ENCODE results near the gene FAM47E. TPM values are rescaled to one million over a fixed set of nuclear protein-coding genes. Genes with fewer than 3 reads are reported as not detected.

FAM47E gene
- total and polyA plus RNA-seq, 9 of the 15 experiments (the other 6 are each of a cell fraction or from before 2014, with no cell fraction given): 3.7 to 15.6 (median 6.4) TPM

GRCh38 chr4:76301068-76301774 lies 49.7 kb downstream of the FAM47E start (continued):
- TF ChIP-seq ATF3 (IDR thresholded peaks at IDR 0.05) (peak; percentile 96), ATF3 (CRISPR knock-in tag; conservative IDR thresholded peaks at IDR 0.05) (peak; percentile 86; the same call in 1 of the 2 replicates), ESRRB (CRISPR knock-in tag; IDR thresholded peaks at IDR 0.05; ENCODE audit: borderline replicate concordance) (no peak), CREB1 (IDR thresholded peaks at IDR 0.05) (peak; percentile 33; the same call in 1 of the 2 replicates), CREB1 (CRISPR knock-in tag; IDR thresholded peaks at IDR 0.05) (no peak), ETV1 (tag; conservative IDR thresholded peaks at IDR 0.05; ENCODE audit: low read depth) (no peak), NCOA2 (IDR thresholded peaks at IDR 0.05; ENCODE audit: partially characterized antibody in 2 of 2) (peak in 1 of 2 experiments; percentile 69), SOX6 (IDR thresholded peaks at IDR 0.05) (peak; percentile 90), ZNF217 (CRISPR knock-in tag; IDR thresholded peaks at IDR 0.05) (no peak), SMARCA4 (IDR thresholded peaks at IDR 0.05) (peak; percentile 96), TCF3 (CRISPR knock-in tag; IDR thresholded peaks at IDR 0.05) (peak; percentile 97), CEBPB (tag; IDR thresholded peaks at IDR 0.05) (0 out of 2 replicates have a peak, but pooled peaks have one; percentile 36)
